Measurements from ENCODE around the gene SNX11. TPM values are rescaled to one million over a fixed set of nuclear protein-coding genes. Genes with fewer than 3 reads are reported as not detected.

Gene SNX11
- total and polyA plus RNA-seq, 7 experiments from 2014 or later: 12.3 to 35.1 (median 16.8) TPM

- Mint-ChIP-seq H3K4me1 (peaks cover 47 to 60% (median 54%) of the 10 kb centered on the region in 7 donors), H3K4me3 (peak overlapping the region in 5 of 10 donors; percentile 12 to 47 (median 21)), H3K27ac (peak overlapping the region; percentile 44 to 86 (median 68)), H3K27me3 (no peaks in the 10 kb centered on the region), H3K36me3 (peaks cover 0 to 18% (median 0%) of the 10 kb centered on the region in 5 donors), H3K9me3 (peaks cover 0 to 1% (median 0%) of the 10 kb centered on the region in 11 donors)
- Histone ChIP-seq H3K4me3 (ENCODE audit: low read length) (no peak overlapping the region), H3K27me3 (ENCODE audit: control insufficient read depth in 2 of 2, insufficient read depth in 2 of 2, low read length in 2 of 2) (no peaks in the 10 kb centered on the region), H3K9me3 (ENCODE audit: control insufficient read depth in 2 of 3, low read length in 3 of 3) (no peaks in the 10 kb centered on the region), H3K36me3 (ENCODE audit: control insufficient read depth in 2 of 3, insufficient read depth in 3 of 3, low read length in 3 of 3) (peaks cover 0 to 12% (median 0%) of the 10 kb centered on the region in 3 experiments), H3K4me1 (ENCODE audit: control insufficient read depth in 2 of 2, insufficient read depth in 2 of 2, low read length in 2 of 2) (peaks cover 29 to 30% of the 10 kb centered on the region in 2 donors), H3K27ac (ENCODE audit: low read depth, low read length) (no peak overlapping the region)
- DNase-seq: no peak
- POLR2A ChIA-PET: no interaction called here
- ATAC-seq: no peak
- intact Hi-C loops (cut with micrococcal nuclease): no loop called here
- CTCF ChIA-PET: no interaction called here
These were observed 3.2 kb downstream of the SNX11 start for GRCh38 chr17:48110761-48111160.

GRCh38 chr17:48111937-48112241 is 4.3 kb downstream of the SNX11 start:
- ChIA-PET CTCF (interaction anchor here (1.7 to 2.1 kb wide), 3 partner anchors 18 to 162 kb away, joined by 4 to 13 read pairs (median 12); no protein-coding TSS in a partner anchor), POLR2A (interaction anchor here (0.8 to 1.3 kb wide), 3 partner anchors 9 to 67 kb away, joined by 3 to 4 read pairs (median 3); no protein-coding TSS in a partner anchor)
- Histone ChIP-seq H3K4me1 (ENCODE audit: control insufficient read depth in 2 of 2, insufficient read depth in 2 of 2, low read length in 2 of 2) (peaks cover 25 to 30% of the 10 kb centered on the region in 2 donors), H3K4me3 (ENCODE audit: low read length) (no peak overlapping the region), H3K36me3 (ENCODE audit: control insufficient read depth in 2 of 3, insufficient read depth in 3 of 3, low read length in 3 of 3) (peaks cover 0 to 15% (median 0%) of the 10 kb centered on the region in 3 experiments), H3K9me3 (ENCODE audit: control insufficient read depth in 2 of 3, low read length in 3 of 3) (no peaks in the 10 kb centered on the region), H3K27ac (ENCODE audit: low read depth, low read length) (no peak overlapping the region), H3K27me3 (ENCODE audit: control insufficient read depth in 2 of 2, insufficient read depth in 2 of 2, low read length in 2 of 2) (no peaks in the 10 kb centered on the region)
- intact Hi-C loops (cut with micrococcal nuclease): loop anchor here in 1 of 2 donors (2.0 kb wide), 1 partner anchor 13 kb away; no protein-coding TSS in a partner anchor
- Mint-ChIP-seq H3K27me3 (no peaks in the 10 kb centered on the region), H3K4me3 (peak overlapping the region in 5 of 10 donors; percentile 17 to 63 (median 48)), H3K27ac (peak overlapping the region; percentile 68 to 92 (median 85)), H3K36me3 (peaks cover 0 to 18% (median 0%) of the 10 kb centered on the region in 5 donors), H3K4me1 (peaks cover 47 to 57% (median 51%) of the 10 kb centered on the region in 7 donors), H3K9me3 (no peaks in the 10 kb centered on the region)
- DNase-seq: no peak
- no peak for ATAC-seq

GRCh38 chr17:48113201-48113676 is 5.7 kb downstream of the SNX11 start:
- peaks cover 18 to 29% of the 10 kb centered on the region in 2 donors for H3K4me1 ChIP-seq (ENCODE audit: control insufficient read depth in 2 of 2, insufficient read depth in 2 of 2, low read length in 2 of 2)
- ChIA-PET POLR2A (interaction anchor here (0.6 to 1.5 kb wide), 3 partner anchors 11 to 30 kb away, joined by 3 to 5 read pairs (median 4); partner anchors contain the start of gene CBX1), CTCF (interaction anchor here (0.5 to 2.1 kb wide), 8 partner anchors 10 to 164 kb away, joined by 3 to 13 read pairs (median 4); no protein-coding TSS in a partner anchor)
- peak; percentile 90 for ATAC-seq
- peak overlapping the region; percentile 37 for H3K4me3 ChIP-seq (ENCODE audit: low read length)
- Mint-ChIP-seq H3K27ac (peak overlapping the region; percentile 84 to 97 (median 90)), H3K27me3 (no peaks in the 10 kb centered on the region), H3K9me3 (no peaks in the 10 kb centered on the region), H3K4me1 (peaks cover 39 to 48% (median 41%) of the 10 kb centered on the region in 7 donors), H3K36me3 (peaks cover 0 to 18% (median 4%) of the 10 kb centered on the region in 5 donors), H3K4me3 (peak overlapping the region; percentile 55 to 82 (median 70))
- no peaks in the 10 kb centered on the region for H3K9me3 ChIP-seq (ENCODE audit: control insufficient read depth in 2 of 3, low read length in 3 of 3)
- H3K27me3 ChIP-seq (ENCODE audit: control insufficient read depth in 2 of 2, insufficient read depth in 2 of 2, low read length in 2 of 2): no peaks in the 10 kb centered on the region
- H3K27ac ChIP-seq (ENCODE audit: low read depth, low read length): no peak overlapping the region
- peak; percentile 32 to 77 (median 64) for DNase-seq
- intact Hi-C loops (cut with micrococcal nuclease): loop anchor here in 1 of 2 donors (1.0 to 2.0 kb wide), 3 partner anchors 14 to 33 kb away; no protein-coding TSS in a partner anchor
- H3K36me3 ChIP-seq (ENCODE audit: control insufficient read depth in 2 of 3, insufficient read depth in 3 of 3, low read length in 3 of 3): peaks cover 0 to 16% (median 0%) of the 10 kb centered on the region in 3 experiments

- ChIA-PET POLR2A (no interaction called here), CTCF (interaction anchor here (1.3 kb wide), 1 partner anchor 9 kb away, joined by 5 read pairs; no protein-coding TSS in a partner anchor)
- intact Hi-C loops (cut with micrococcal nuclease): no loop called here
- Histone ChIP-seq H3K9me3 (ENCODE audit: control insufficient read depth in 2 of 3, low read length in 3 of 3) (no peaks in the 10 kb centered on the region), H3K27ac (ENCODE audit: low read depth, low read length) (no peak overlapping the region), H3K27me3 (ENCODE audit: control insufficient read depth in 2 of 2, insufficient read depth in 2 of 2, low read length in 2 of 2) (no peaks in the 10 kb centered on the region), H3K36me3 (ENCODE audit: control insufficient read depth in 2 of 3, insufficient read depth in 3 of 3, low read length in 3 of 3) (peaks cover 3 to 44% (median 5%) of the 10 kb centered on the region in 3 experiments), H3K4me3 (ENCODE audit: low read length) (no peak overlapping the region), H3K4me1 (ENCODE audit: control insufficient read depth in 2 of 2, insufficient read depth in 2 of 2, low read length in 2 of 2) (no peaks in the 10 kb centered on the region)
- Mint-ChIP-seq H3K27me3 (no peaks in the 10 kb centered on the region), H3K36me3 (peaks cover 0 to 28% (median 16%) of the 10 kb centered on the region in 5 donors), H3K4me3 (no peak overlapping the region), H3K4me1 (peaks cover 0 to 4% (median 0%) of the 10 kb centered on the region in 7 donors), H3K9me3 (no peaks in the 10 kb centered on the region), H3K27ac (peak overlapping the region in 1 of 9 donors; percentile 58)
- ATAC-seq (no peak), DNase-seq (no peak)
These were observed 14.5 kb downstream of the SNX11 start for GRCh38 chr17:48121923-48122664.

GRCh38 chr17:48122665-48123045 is 15.1 kb downstream of the SNX11 start:
- no peak for DNase-seq
- Histone ChIP-seq H3K4me3 (ENCODE audit: low read length) (no peak overlapping the region), H3K9me3 (ENCODE audit: control insufficient read depth in 2 of 3, low read length in 3 of 3) (no peaks in the 10 kb centered on the region), H3K27ac (ENCODE audit: low read depth, low read length) (no peak overlapping the region), H3K4me1 (ENCODE audit: control insufficient read depth in 2 of 2, insufficient read depth in 2 of 2, low read length in 2 of 2) (no peaks in the 10 kb centered on the region), H3K36me3 (ENCODE audit: control insufficient read depth in 2 of 3, insufficient read depth in 3 of 3, low read length in 3 of 3) (peaks cover 3 to 41% (median 5%) of the 10 kb centered on the region in 3 experiments), H3K27me3 (ENCODE audit: control insufficient read depth in 2 of 2, insufficient read depth in 2 of 2, low read length in 2 of 2) (no peaks in the 10 kb centered on the region)
- H3K4me1 Mint-ChIP-seq: peaks cover 0 to 4% (median 0%) of the 10 kb centered on the region in 7 donors
- no peaks in the 10 kb centered on the region for H3K27me3 Mint-ChIP-seq
- peak overlapping the region in 1 of 9 donors; percentile 37 for H3K27ac Mint-ChIP-seq
- H3K4me3 Mint-ChIP-seq: no peak overlapping the region
- intact Hi-C loops (cut with micrococcal nuclease): no loop called here
- ChIA-PET CTCF (interaction anchor here (1.0 to 1.3 kb wide), 3 partner anchors 9 to 44 kb away, joined by 3 to 5 read pairs (median 5); no protein-coding TSS in a partner anchor), POLR2A (no interaction called here)
- no peak for ATAC-seq
- H3K36me3 Mint-ChIP-seq: peaks cover 0 to 28% (median 15%) of the 10 kb centered on the region in 5 donors
- no peaks in the 10 kb centered on the region for H3K9me3 Mint-ChIP-seq

- Histone ChIP-seq H3K4me1 (ENCODE audit: control insufficient read depth in 2 of 2, insufficient read depth in 2 of 2, low read length in 2 of 2) (no peaks in the 10 kb centered on the region), H3K27ac (ENCODE audit: low read depth, low read length) (no peak overlapping the region), H3K9me3 (ENCODE audit: control insufficient read depth in 2 of 3, low read length in 3 of 3) (no peaks in the 10 kb centered on the region), H3K27me3 (ENCODE audit: control insufficient read depth in 2 of 2, insufficient read depth in 2 of 2, low read length in 2 of 2) (no peaks in the 10 kb centered on the region), H3K36me3 (ENCODE audit: control insufficient read depth in 2 of 3, insufficient read depth in 3 of 3, low read length in 3 of 3) (peaks cover 3 to 38% (median 5%) of the 10 kb centered on the region in 3 experiments), H3K4me3 (ENCODE audit: low read length) (no peak overlapping the region)
- ATAC-seq (no peak), DNase-seq (no peak)
- CTCF ChIA-PET: interaction anchor here (1.0 to 1.7 kb wide), 5 partner anchors 10 to 97 kb away, joined by 3 to 5 read pairs (median 5); no protein-coding TSS in a partner anchor
- Mint-ChIP-seq H3K27ac (peak overlapping the region in 3 of 9 donors; percentile 37 to 43 (median 37)), H3K4me3 (no peak overlapping the region), H3K36me3 (peaks cover 0 to 28% (median 12%) of the 10 kb centered on the region in 5 donors), H3K27me3 (no peaks in the 10 kb centered on the region), H3K9me3 (no peaks in the 10 kb centered on the region), H3K4me1 (peaks cover 0 to 4% (median 0%) of the 10 kb centered on the region in 7 donors)
- intact Hi-C loops (cut with micrococcal nuclease): no loop called here
- POLR2A ChIA-PET: no interaction called here
These were observed 15.5 kb downstream of the SNX11 start for GRCh38 chr17:48123111-48123510.
